ENCODE data around the gene EPB41L2. TPM values are rescaled to one million over a fixed set of nuclear protein-coding genes. Genes with fewer than 3 reads are reported as not detected.

The EPB41L2 gene
- total RNA-seq, 2 donors from 2014 or later, result 41.9 to 47.2 TPM

DNA sequence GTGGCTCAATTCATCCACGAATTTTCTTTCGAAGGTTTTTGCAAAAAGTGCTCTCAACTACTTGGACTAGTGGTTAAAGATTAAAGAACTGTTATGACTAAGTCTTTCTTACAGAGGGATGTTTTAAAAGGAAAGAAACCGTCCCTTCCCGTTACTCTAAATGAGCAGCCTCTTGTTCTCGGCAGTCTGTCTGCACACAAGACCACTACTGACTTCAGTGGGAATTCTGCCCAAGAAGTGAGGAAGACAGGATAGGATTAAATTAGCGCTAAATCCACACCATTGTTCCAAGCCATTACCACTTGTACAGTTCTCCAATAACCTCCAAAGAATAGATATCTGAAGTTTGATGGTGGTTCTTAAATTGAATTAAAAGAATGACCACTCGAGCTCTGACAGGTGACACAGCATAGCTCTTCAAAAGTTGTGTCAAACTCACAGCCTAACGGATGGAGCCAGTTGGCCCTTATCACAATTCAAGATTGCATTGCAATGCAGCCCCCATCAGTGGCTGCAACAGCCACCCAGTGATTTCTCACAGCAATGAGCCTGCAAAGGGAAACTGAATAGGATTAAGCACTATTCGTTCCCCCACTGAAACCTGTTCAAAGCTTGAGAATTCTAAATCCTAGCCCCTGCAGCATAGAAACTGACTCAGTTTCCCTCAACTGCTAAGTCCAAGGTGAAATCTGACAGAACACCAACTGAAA, 1.8 kb downstream of the EPB41L2 start:
- Histone ChIP-seq H3K4me3 (peak overlapping the region; percentile 81 to 98), H3K4me1 (no peaks in the 10 kb centered on the region), H3K36me3 (no peaks in the 10 kb centered on the region), H3K27me3 (no peaks in the 10 kb centered on the region), H3K9me3 (peaks cover 0 to 5% of the 10 kb centered on the region in 2 donors), H3K27ac (peak overlapping the region; percentile 83 to 86)
- no peak for DNase-seq (ENCODE audit: low spot score)
- TF ChIP-seq, protein P1, sequence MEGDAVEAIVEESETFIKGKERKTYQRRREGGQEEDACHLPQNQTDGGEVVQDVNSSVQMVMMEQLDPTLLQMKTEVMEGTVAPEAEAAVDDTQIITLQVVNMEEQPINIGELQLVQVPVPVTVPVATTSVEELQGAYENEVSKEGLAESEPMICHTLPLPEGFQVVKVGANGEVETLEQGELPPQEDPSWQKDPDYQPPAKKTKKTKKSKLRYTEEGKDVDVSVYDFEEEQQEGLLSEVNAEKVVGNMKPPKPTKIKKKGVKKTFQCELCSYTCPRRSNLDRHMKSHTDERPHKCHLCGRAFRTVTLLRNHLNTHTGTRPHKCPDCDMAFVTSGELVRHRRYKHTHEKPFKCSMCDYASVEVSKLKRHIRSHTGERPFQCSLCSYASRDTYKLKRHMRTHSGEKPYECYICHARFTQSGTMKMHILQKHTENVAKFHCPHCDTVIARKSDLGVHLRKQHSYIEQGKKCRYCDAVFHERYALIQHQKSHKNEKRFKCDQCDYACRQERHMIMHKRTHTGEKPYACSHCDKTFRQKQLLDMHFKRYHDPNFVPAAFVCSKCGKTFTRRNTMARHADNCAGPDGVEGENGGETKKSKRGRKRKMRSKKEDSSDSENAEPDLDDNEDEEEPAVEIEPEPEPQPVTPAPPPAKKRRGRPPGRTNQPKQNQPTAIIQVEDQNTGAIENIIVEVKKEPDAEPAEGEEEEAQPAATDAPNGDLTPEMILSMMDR (IDR thresholded peaks at IDR 0.05), result no peak

DNA sequence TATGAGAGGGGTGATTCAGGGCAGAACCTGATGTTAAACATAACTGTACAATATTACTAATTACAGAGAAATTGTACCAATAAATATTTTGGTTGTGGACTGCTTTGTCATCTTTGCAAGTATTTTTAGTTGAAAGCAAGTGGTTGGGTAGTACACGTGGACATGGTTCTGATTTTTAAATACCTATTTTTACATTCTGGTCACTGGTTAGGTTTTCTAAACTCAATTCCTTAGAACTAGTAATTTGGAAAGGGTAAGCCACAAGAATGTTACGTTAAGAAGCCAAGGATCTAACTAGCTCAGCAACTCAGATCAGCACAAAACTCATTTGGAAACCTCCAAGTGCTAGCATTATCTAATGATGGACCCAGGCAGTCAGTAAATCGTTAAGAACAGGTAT, 2.7 kb downstream of the EPB41L2 start:
- DNase-seq (ENCODE audit: low spot score), result no peak
- H3K9me3 ChIP-seq, result peaks cover 0 to 13% of the 10 kb centered on the region in 2 donors
- H3K4me3 ChIP-seq, result no peak overlapping the region
- TF ChIP-seq, protein P1 (IDR thresholded peaks at IDR 0.05), result no peak
- peak overlapping the region in 1 of 2 donors; percentile 86 for H3K27ac ChIP-seq
- H3K36me3 ChIP-seq, result no peaks in the 10 kb centered on the region
- no peaks in the 10 kb centered on the region for H3K4me1 ChIP-seq
- H3K27me3 ChIP-seq, result no peaks in the 10 kb centered on the region

DNA sequence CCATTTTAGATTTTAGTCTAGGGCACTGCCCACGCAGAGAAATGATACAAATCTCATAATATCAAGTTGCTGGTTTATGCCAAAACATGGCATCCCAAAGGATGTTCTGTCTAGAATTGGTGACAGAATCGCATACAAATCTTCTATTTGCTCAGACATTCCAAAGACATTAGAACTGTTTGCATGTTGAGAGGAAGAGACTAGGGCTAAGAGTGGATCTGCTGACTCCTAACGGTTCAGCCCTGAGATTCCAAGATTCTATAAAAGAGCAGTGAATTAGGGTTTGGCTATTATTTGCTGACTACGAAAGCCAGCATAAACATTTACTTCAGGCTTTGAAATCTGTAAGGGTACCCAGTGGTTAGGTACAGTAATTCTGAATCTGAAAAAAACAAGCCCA, 3.6 kb downstream of the EPB41L2 start:
- no peak overlapping the region for H3K27ac ChIP-seq
- no peak for DNase-seq (ENCODE audit: low spot score)
- H3K36me3 ChIP-seq, result no peaks in the 10 kb centered on the region
- no peak overlapping the region for H3K4me3 ChIP-seq
- peaks cover 0 to 22% of the 10 kb centered on the region in 2 donors for H3K9me3 ChIP-seq
- H3K4me1 ChIP-seq, result no peaks in the 10 kb centered on the region
- no peaks in the 10 kb centered on the region for H3K27me3 ChIP-seq
- TF ChIP-seq, protein P1 (IDR thresholded peaks at IDR 0.05), result no peak

DNA sequence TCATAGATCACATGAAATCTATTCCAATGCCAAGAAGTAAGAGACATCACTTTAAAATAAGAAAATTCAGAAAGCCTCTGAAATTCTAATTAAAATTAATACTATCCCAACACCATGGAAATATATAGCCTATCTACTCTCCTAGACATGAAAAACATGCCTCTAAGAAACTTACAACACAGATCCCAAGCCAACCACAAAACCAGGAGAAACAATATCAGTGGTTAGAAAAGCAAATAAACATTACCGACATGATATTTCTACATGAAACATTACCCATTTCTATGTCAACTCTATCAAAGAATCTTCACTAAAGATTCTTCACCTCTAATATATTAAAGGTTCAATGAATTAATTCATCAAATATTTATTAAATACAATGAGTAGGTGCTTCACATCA, 4.8 kb downstream of the EPB41L2 start:
- Histone ChIP-seq H3K36me3 (no peaks in the 10 kb centered on the region), H3K4me3 (no peak overlapping the region), H3K27ac (no peak overlapping the region), H3K4me1 (no peaks in the 10 kb centered on the region), H3K9me3 (peaks cover 4 to 34% of the 10 kb centered on the region in 2 donors), H3K27me3 (no peaks in the 10 kb centered on the region)
- TF ChIP-seq, protein P1 (IDR thresholded peaks at IDR 0.05), result no peak
- no peak for DNase-seq (ENCODE audit: low spot score)

DNA sequence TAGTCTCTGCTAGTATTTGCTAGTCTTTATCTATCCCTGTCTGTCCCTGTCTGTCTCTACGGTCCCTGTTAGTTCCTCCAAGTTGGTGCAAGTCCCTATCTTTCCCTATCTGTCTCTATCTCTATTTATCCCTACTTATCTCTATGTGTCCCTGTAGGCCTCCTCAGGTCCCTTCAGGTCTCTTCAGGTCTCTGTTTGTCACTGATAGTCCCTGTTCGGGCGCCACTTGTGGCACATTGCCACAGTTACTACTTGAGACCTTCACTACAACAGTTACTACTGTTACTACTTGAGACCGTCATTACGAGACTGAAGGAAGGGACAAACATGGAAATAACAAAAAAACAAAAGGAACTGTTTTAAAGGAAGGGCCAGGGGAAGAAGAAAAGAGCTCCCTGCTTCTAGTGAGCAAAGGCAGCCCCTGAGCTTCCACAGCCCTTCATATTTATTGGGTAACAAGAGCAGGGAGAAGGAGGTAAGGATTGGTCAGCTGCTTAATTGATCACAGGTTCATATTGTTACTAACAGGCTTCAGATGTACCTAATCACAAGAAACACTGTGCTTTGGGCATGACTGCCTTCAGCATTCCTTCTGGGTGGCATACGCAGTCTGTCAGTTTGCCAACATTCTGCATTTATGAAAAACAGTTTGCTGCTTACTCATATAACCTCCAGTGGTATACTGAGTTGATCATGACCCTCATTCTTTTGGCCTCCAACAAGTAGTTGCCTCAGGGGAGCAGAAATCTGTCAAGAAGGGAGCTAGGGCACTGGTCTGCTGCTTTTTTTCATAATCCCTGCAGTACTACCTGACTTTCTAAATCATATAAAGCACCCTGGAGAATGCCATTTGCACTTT, 8.4 kb downstream of the EPB41L2 start:
- no peaks in the 10 kb centered on the region for H3K36me3 ChIP-seq
- H3K4me1 ChIP-seq, result no peaks in the 10 kb centered on the region
- no peak for DNase-seq (ENCODE audit: low spot score)
- TF ChIP-seq, protein P1 (IDR thresholded peaks at IDR 0.05), result no peak
- H3K27me3 ChIP-seq, result no peaks in the 10 kb centered on the region
- peaks cover 4 to 34% of the 10 kb centered on the region in 2 donors for H3K9me3 ChIP-seq
- H3K4me3 ChIP-seq, result no peak overlapping the region
- H3K27ac ChIP-seq, result no peak overlapping the region

All from right atrium auricular region (tissue), 2 donors.